Caco-2 (cell line): ENCODE data around the gene CATSPERD. TPM values are rescaled to one million over a fixed set of nuclear protein-coding genes. Genes with fewer than 3 reads are reported as not detected.
A peak's percentile ranks its signal among the peaks of the same experiment; 100 is the strongest.

Experiments
- BruUV-seq: library from RNA; stranded (reverse); fragments of 400-500 nt; replicated peaks from 2 replicates; lab custom pipeline; 2021; lab: Mats Ljungman, UMichigan
- CTCF ChIA-PET: fragments of 300-600 bp; sonication (Branson Sonifier 250); formaldehyde crosslinking; loops from one replicate; lab custom pipeline; 2022; ENCODE audit warnings: antibody characterized with exemption; lab: Charles Lee
- POLR2A ChIA-PET: fragments of 300-600 bp; sonication (Branson Sonifier 250); formaldehyde crosslinking; loops from one replicate; lab custom pipeline; 2022; ENCODE audit warnings: antibody characterized with exemption; lab: Charles Lee
- DNase-seq, 2 experiments: peaks; one replicate each; pipeline versions ENCODE4 v3.0.0 to v3.0.0-alpha.2; 2020 to 2022
- H3K27me3 ChIP-seq: replicated peaks from 2 replicates; pipeline ENCODE4 v1.6.0; 2011; ENCODE audit warnings: low read length; ENCODE audit not compliant: control insufficient read depth, insufficient read depth
- H3K36me3 ChIP-seq: 2 replicates; pipeline ENCODE4 v1.5.1; 2011; ENCODE audit warnings: low read length; ENCODE audit not compliant: control insufficient read depth, insufficient read depth
- H3K4me1 ChIP-seq: fragments of 250-450 bp; sonication (Bioruptor Pico); 2 replicates; pipeline ENCODE4 v1.5.1; 2020; ENCODE audit warnings: mild to moderate bottlenecking
- H3K4me3 ChIP-seq: 2 replicates; pipeline ENCODE4 v1.5.1; 2011; ENCODE audit warnings: low read depth, mild to moderate bottlenecking, control low read depth, low read length
- H3K9me3 ChIP-seq: fragments of 250-450 bp; sonication (Bioruptor Pico); 2 replicates; pipeline ENCODE4 v1.5.1; 2020; ENCODE audit warnings: mild to moderate bottlenecking, moderate library complexity
- H3K27ac Mint-ChIP-seq: one replicate; pipeline ENCODE4 v1.8.0; 2022; ENCODE audit warnings: mixed read lengths; ENCODE audit not compliant: unreplicated experiment
- H3K27me3 Mint-ChIP-seq: one replicate; pipeline ENCODE4 v1.8.0; 2022; ENCODE audit warnings: mixed read lengths; ENCODE audit not compliant: insufficient read depth, unreplicated experiment
- H3K36me3 Mint-ChIP-seq: one replicate; pipeline ENCODE4 v1.8.0; 2022; ENCODE audit warnings: mild to moderate bottlenecking, mixed read lengths; ENCODE audit not compliant: insufficient read depth, unreplicated experiment
- H3K4me1 Mint-ChIP-seq: one replicate; pipeline ENCODE4 v1.8.0; 2022; ENCODE audit warnings: low read depth, mixed read lengths; ENCODE audit not compliant: unreplicated experiment
- H3K4me3 Mint-ChIP-seq: one replicate; pipeline ENCODE4 v1.8.0; 2022; ENCODE audit warnings: mild to moderate bottlenecking, moderate library complexity, mixed read lengths; ENCODE audit not compliant: unreplicated experiment
- H3K9me3 Mint-ChIP-seq: one replicate; pipeline ENCODE4 v1.8.0; 2022; ENCODE audit warnings: mixed read lengths; ENCODE audit not compliant: unreplicated experiment
- intact Hi-C: fragments of 100-400 bp; cut with micrococcal nuclease; formaldehyde crosslinking; loops from one replicate; pipeline ENCODE4 v1.10.0; 2022; ENCODE audit not compliant: unreplicated experiment
- total RNA-seq: library from RNA; stranded (reverse); gene quantifications from 2 replicates; pipeline ENCODE4 v1.2.3, GENCODE V29; 2022
- TF ChIP-seq, protein P1 (sequence below), 2 experiments: fragments of 200-600 bp in 1 of 2; IDR thresholded peaks; 1 replicate in 1 of 2; 2 replicates in 1 of 2; pipeline versions ENCODE4 v1.5.1 to v1.8.0; 2011 to 2022; ENCODE audit warnings: antibody characterized with exemption in 1 of 2, control low read depth in 1 of 2, inconsistent platforms in 1 of 2, low read depth in 1 of 2, low read length in 1 of 2, mild to moderate bottlenecking in 1 of 2, moderate library complexity in 1 of 2; ENCODE audit not compliant: insufficient read depth in 1 of 2, severe bottlenecking in 1 of 2, unreplicated experiment in 1 of 2

CATSPERD gene
- total RNA-seq, 1 experiment from 2014 or later = not detected

DNA sequence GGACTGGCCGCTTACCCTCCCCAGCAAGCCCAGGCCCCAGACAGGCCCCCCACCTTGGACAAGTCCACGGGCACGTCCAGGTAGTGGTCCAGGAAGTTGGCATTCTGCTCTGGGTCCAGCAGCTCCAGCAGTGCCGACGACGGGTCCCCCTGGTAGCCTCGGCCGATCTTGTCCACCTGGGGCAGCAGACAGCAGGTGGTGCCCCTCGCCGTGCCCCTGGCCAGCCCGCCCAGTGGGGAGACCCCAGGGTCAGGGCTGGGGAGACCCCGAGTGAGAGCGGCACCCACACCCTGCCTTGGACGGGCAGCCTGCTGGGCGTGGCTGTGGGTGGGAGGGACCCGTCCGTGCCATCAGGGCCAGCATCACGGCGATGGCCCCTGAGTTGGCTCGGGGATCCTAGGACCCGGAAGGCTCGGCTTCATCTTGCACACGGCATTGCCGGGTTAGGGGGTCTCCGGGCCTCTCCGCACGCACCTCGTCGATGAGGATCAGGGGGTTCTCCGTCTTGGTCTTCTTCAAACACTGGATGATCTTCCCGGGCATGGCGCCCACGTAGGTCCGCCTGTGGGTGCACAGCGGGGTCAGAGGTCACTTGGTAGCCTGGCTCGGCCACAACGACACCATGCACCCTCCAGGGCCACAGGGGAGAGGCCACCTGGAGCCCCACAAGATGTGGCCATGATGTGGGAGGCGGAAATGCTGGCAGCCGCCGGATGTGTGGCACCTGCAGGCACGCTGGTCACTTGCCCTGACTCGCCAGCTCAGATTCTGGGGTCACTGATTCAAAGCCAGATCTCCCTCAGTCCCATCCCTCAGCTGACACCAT, 24.0 kb upstream of the CATSPERD start:
- Mint-ChIP-seq H3K4me3 (no peak overlapping the region), H3K4me1 (no peaks in the 10 kb centered on the region), H3K27ac (peak overlapping the region; percentile 24), H3K9me3 (no peaks in the 10 kb centered on the region), H3K27me3 (no peaks in the 10 kb centered on the region), H3K36me3 (peaks cover 100% of the 10 kb centered on the region)
- ChIA-PET POLR2A (interaction anchor here (0.6 kb wide), 1 partner anchor 24 kb away, joined by 8 read pairs; the partner anchor contains the start of gene LONP1), CTCF (no interaction called here)
- no peaks in the 10 kb centered on the region for H3K27me3 ChIP-seq
- H3K4me3 ChIP-seq = no peak overlapping the region
- peaks cover 7% of the 10 kb centered on the region for H3K36me3 ChIP-seq
- intact Hi-C loops = no loop called here
- TF ChIP-seq, protein P1, sequence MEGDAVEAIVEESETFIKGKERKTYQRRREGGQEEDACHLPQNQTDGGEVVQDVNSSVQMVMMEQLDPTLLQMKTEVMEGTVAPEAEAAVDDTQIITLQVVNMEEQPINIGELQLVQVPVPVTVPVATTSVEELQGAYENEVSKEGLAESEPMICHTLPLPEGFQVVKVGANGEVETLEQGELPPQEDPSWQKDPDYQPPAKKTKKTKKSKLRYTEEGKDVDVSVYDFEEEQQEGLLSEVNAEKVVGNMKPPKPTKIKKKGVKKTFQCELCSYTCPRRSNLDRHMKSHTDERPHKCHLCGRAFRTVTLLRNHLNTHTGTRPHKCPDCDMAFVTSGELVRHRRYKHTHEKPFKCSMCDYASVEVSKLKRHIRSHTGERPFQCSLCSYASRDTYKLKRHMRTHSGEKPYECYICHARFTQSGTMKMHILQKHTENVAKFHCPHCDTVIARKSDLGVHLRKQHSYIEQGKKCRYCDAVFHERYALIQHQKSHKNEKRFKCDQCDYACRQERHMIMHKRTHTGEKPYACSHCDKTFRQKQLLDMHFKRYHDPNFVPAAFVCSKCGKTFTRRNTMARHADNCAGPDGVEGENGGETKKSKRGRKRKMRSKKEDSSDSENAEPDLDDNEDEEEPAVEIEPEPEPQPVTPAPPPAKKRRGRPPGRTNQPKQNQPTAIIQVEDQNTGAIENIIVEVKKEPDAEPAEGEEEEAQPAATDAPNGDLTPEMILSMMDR (IDR thresholded peaks at IDR 0.05; ENCODE audit: insufficient read depth in 1 of 2, low read depth in 1 of 2, low read length in 1 of 2, severe bottlenecking in 1 of 2, unreplicated experiment in 1 of 2) = no peak
- no peaks in the 10 kb centered on the region for H3K4me1 ChIP-seq
- DNase-seq = no peak
- no TSS peak for BruUV-seq
- no peaks in the 10 kb centered on the region for H3K9me3 ChIP-seq

DNA sequence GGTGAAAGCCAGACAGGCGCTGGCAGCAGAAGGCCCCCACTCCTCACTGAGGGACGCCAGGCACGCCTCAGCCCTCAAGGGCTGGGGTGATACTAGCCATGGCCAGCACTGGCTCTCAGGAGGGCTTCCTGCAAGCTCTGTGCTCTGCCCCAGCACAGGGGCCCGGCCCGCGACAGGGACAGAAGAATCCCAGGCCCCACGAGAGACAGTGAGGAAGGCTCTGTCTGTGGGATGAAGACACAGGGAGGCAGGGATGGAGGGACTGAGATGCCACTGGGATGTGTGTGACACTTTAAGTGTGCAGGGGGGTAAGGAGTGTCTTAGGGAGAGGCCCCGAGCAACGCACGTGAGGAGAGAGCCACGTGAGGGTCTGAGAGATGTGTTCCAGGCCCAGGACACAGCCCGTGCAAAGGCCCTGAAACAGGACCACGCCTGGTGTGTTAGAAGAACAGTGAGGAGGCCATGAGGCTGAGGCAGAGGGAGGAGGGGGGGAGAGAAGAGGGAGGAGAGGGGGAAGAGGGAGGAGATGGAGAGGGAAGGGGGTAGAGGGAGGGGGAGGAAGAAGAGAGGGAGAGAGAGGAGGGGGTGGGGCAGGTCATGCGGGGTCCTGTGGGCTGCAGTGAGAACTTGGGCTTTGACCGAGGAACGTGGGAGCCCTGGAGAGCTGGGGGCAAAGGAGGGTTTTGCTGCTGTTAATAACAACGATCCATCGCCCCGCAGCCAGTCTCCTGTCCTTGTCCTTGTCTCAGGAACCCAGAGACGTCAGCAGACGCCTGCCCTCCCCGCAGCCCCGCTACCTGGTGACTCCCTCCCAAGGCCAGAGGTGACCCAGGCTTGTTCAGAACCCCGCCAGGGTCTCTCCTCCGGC, 23.2 kb upstream of the CATSPERD start:
- Histone ChIP-seq H3K9me3 (no peaks in the 10 kb centered on the region), H3K4me3 (no peak overlapping the region), H3K4me1 (no peaks in the 10 kb centered on the region), H3K27me3 (no peaks in the 10 kb centered on the region), H3K36me3 (peaks cover 6% of the 10 kb centered on the region)
- CTCF ChIA-PET = interaction anchor here (0.6 kb wide), 1 partner anchor 9 kb away, joined by 3 read pairs; no protein-coding TSS in a partner anchor
- Mint-ChIP-seq H3K9me3 (no peaks in the 10 kb centered on the region), H3K4me3 (no peak overlapping the region), H3K27ac (peak overlapping the region; percentile 24), H3K36me3 (peaks cover 98% of the 10 kb centered on the region), H3K4me1 (no peaks in the 10 kb centered on the region), H3K27me3 (no peaks in the 10 kb centered on the region)
- no peak for DNase-seq
- no TSS peak for BruUV-seq
- intact Hi-C loops = no loop called here
- TF ChIP-seq, protein P1 (IDR thresholded peaks at IDR 0.05; ENCODE audit: insufficient read depth in 1 of 2, low read depth in 1 of 2, low read length in 1 of 2, severe bottlenecking in 1 of 2, unreplicated experiment in 1 of 2) = no peak
- POLR2A ChIA-PET = interaction anchor here (0.6 kb wide), 1 partner anchor 23 kb away, joined by 8 read pairs; the partner anchor contains the start of gene LONP1
